Liver (tissue), 9 donors: Measurements from ENCODE around the gene ST7. TPM values are rescaled to one million over a fixed set of nuclear protein-coding genes. Genes with fewer than 3 reads are reported as not detected.

ENCODE experiments used
- DNase-seq: peaks from one replicate; pipeline ENCODE4 v3.0.0-alpha.2; 2017; ENCODE audit warnings: low spot score
- H3K27ac ChIP-seq, 2 donors: one replicate each; pipeline ENCODE4 v1.7.0; 2013; ENCODE audit warnings: inconsistent platforms in 2 of 2, low read length in 2 of 2, control low read depth in 1 of 2, low read depth in 1 of 2, mild to moderate bottlenecking in 1 of 2
- H3K27me3 ChIP-seq, 4 donors: one replicate each; pipeline versions ENCODE4 v1.6.1 to v1.7.0; 2013; ENCODE audit warnings: low read length in 3 of 4, inconsistent platforms in 1 of 4, mild to moderate bottlenecking in 1 of 4, moderate library complexity in 1 of 4; ENCODE audit not compliant: control insufficient read depth in 4 of 4, insufficient read depth in 4 of 4
- H3K36me3 ChIP-seq, 4 donors: one replicate each; pipeline versions ENCODE4 v1.6.1 to v1.7.0; 2013; ENCODE audit warnings: low read length in 3 of 4, mild to moderate bottlenecking in 3 of 4, low read depth in 1 of 4, moderate library complexity in 1 of 4; ENCODE audit not compliant: control insufficient read depth in 4 of 4, insufficient read depth in 3 of 4
- H3K4me1 ChIP-seq, 4 donors: one replicate each; pipeline versions ENCODE4 v1.6.1 to v1.7.0; 2013; ENCODE audit warnings: low read length in 3 of 4, mild to moderate bottlenecking in 3 of 4, moderate library complexity in 1 of 4; ENCODE audit not compliant: control insufficient read depth in 4 of 4, insufficient read depth in 4 of 4
- H3K4me3 ChIP-seq, 3 donors: one replicate each; pipeline versions ENCODE4 v1.6.1 to v1.7.0; 2013; ENCODE audit warnings: low read length in 3 of 3, control low read depth in 1 of 3, low read depth in 1 of 3, mild to moderate bottlenecking in 1 of 3
- H3K9ac ChIP-seq, 2 donors: one replicate each; pipeline ENCODE4 v1.7.0; 2013; ENCODE audit warnings: low read length in 2 of 2, mild to moderate bottlenecking in 2 of 2, moderate library complexity in 2 of 2, control low read depth in 1 of 2, low read depth in 1 of 2
- H3K9me3 ChIP-seq, 4 donors: one replicate each; pipeline versions ENCODE4 v1.6.1 to v1.7.0; 2013; ENCODE audit warnings: low read length in 3 of 4; ENCODE audit not compliant: control insufficient read depth in 4 of 4
- ATF3 ChIP-seq: IDR thresholded peaks from 2 replicates; pipeline ENCODE4 v1.6.1; 2016; ENCODE audit warnings: antibody characterized with exemption
- CTCF ChIP-seq: fragments of 150-350 bp; IDR thresholded peaks from 2 replicates; pipeline ENCODE4 v1.5.1; 2017; ENCODE audit warnings: improper control_type of control experiment, low read depth, low read length; ENCODE audit not compliant: missing input control
- EGR1 ChIP-seq, 2 donors: IDR thresholded peaks; 2 replicates each; pipeline ENCODE4 v1.6.1; 2016 to 2018; ENCODE audit warnings: antibody characterized with exemption in 2 of 2, low read depth in 2 of 2
- FOXA1 ChIP-seq: IDR thresholded peaks from 2 replicates; pipeline ENCODE4 v1.6.1; 2016; ENCODE audit warnings: antibody characterized with exemption
- FOXA2 ChIP-seq: IDR thresholded peaks from 2 replicates; pipeline ENCODE4 v1.6.1; 2016; ENCODE audit warnings: antibody characterized with exemption
- GABPA ChIP-seq, 2 donors: IDR thresholded peaks in 1 of 2; conservative IDR thresholded peaks in 1 of 2; 2 replicates each; pipeline ENCODE4 v1.6.1; 2016; ENCODE audit warnings: antibody characterized with exemption in 2 of 2, mild to moderate bottlenecking in 1 of 2, moderate library complexity in 1 of 2
- HNF4A ChIP-seq, 2 donors: conservative IDR thresholded peaks; 2 replicates each; pipeline ENCODE4 v1.6.1; 2016; ENCODE audit warnings: antibody characterized with exemption in 2 of 2, mild to moderate bottlenecking in 2 of 2
- HNF4G ChIP-seq: IDR thresholded peaks from 2 replicates; pipeline ENCODE4 v1.6.1; 2016; ENCODE audit warnings: antibody characterized with exemption
- JUND ChIP-seq, 2 donors: IDR thresholded peaks; 2 replicates each; pipeline ENCODE4 v1.6.1; 2016; ENCODE audit warnings: antibody characterized with exemption in 2 of 2
- MAX ChIP-seq: IDR thresholded peaks from 2 replicates; pipeline ENCODE4 v1.6.1; 2016; ENCODE audit warnings: antibody characterized with exemption
- NR2F2 ChIP-seq: IDR thresholded peaks from 2 replicates; pipeline ENCODE4 v1.6.1; 2016; ENCODE audit warnings: antibody characterized with exemption
- RAD21 ChIP-seq, 2 donors: IDR thresholded peaks; 2 replicates each; pipeline ENCODE4 v1.6.1; 2016; ENCODE audit warnings: antibody characterized with exemption in 2 of 2, mild to moderate bottlenecking in 2 of 2
- REST ChIP-seq: IDR thresholded peaks from 2 replicates; pipeline ENCODE4 v1.6.1; 2016; ENCODE audit warnings: antibody characterized with exemption, mild to moderate bottlenecking
- RXRA ChIP-seq, 2 donors: IDR thresholded peaks; 2 replicates each; pipeline ENCODE4 v1.6.1; 2017 to 2018; ENCODE audit warnings: antibody characterized with exemption in 2 of 2, mild to moderate bottlenecking in 1 of 2
- SP1 ChIP-seq: IDR thresholded peaks from 2 replicates; pipeline ENCODE4 v1.6.1; 2018; ENCODE audit warnings: antibody characterized with exemption, mild to moderate bottlenecking
- TAF1 ChIP-seq: conservative IDR thresholded peaks from 2 replicates; pipeline ENCODE4 v1.6.1; 2016; ENCODE audit warnings: antibody characterized with exemption, mild to moderate bottlenecking
- YY1 ChIP-seq: IDR thresholded peaks from 2 replicates; pipeline ENCODE4 v1.6.1; 2016; ENCODE audit warnings: antibody characterized with exemption, mild to moderate bottlenecking
- ZBTB33 ChIP-seq: IDR thresholded peaks from 2 replicates; pipeline ENCODE4 v1.6.1; 2016; ENCODE audit warnings: antibody characterized with exemption
- WGBS: extraction: QIAGEN DNeasy Blood & Tissue Kit; methylation state at CpG from one replicate; pipeline ENCODE4 v1.1.7; 2013; 5-methylcytosine and 5-hydroxymethylcytosine counted together
- polyA plus RNA-seq, 2 donors: library from polyadenylated mRNA; stranded (reverse) in 1 of 2; unstranded in 1 of 2; fragments of 200-250 nt in 1 of 2; fragments of >200 nt in 1 of 2; fragmentation: Nextera tagmentation in 1 of 2; extraction: Ambion mirVana in 1 of 2; gene quantifications; one replicate each; pipeline versions ENCODE4 v1.2.1 to v1.2.3, GENCODE V29; 2013 to 2015
- total RNA-seq, 2 donors: library from RNA; depleted of rRNA; stranded (reverse); fragments of >200 nt; gene quantifications; one replicate each; pipeline ENCODE4 v1.2.3, GENCODE V29; 2014
- donor health status: healthy.
- donor health status: healthy.
- donor health status: healthy.
- donor health status: healthy.
- donor health status: healthy.

Gene ST7
- total and polyA plus RNA-seq, 4 donors, result 13.5 to 30.7 (median 22.6) TPM

- Histone ChIP-seq H3K36me3 (no peaks in the 10 kb centered on the region), H3K4me1 (peaks cover 0 to 16% (median 6%) of the 10 kb centered on the region in 4 donors), H3K9ac (no peak overlapping the region), H3K27me3 (no peaks in the 10 kb centered on the region), H3K9me3 (no peaks in the 10 kb centered on the region), H3K27ac (no peak overlapping the region), H3K4me3 (no peak overlapping the region)
- no peak for DNase-seq
- TF ChIP-seq CTCF, result no peak
- no peak for TF ChIP-seq RXRA (IDR thresholded peaks at IDR 0.05)
- TF ChIP-seq JUND (IDR thresholded peaks at IDR 0.05), result no peak
- no peak for TF ChIP-seq HNF4G
- TF ChIP-seq ATF3, result no peak
- TF ChIP-seq NR2F2, result no peak
- TF ChIP-seq TAF1, result no peak
- no peak for TF ChIP-seq HNF4A (conservative IDR thresholded peaks at IDR 0.05)
- TF ChIP-seq YY1, result no peak
- TF ChIP-seq EGR1 (IDR thresholded peaks at IDR 0.05; ENCODE audit: low read depth in 2 of 2), result no peak
- no peak for TF ChIP-seq REST
- TF ChIP-seq GABPA (IDR thresholded peaks at IDR 0.05 in 1 of 2, conservative IDR thresholded peaks at IDR 0.05 in 1 of 2), result no peak
- TF ChIP-seq RAD21 (IDR thresholded peaks at IDR 0.05), result no peak
- TF ChIP-seq MAX, result no peak
- no peak for TF ChIP-seq SP1
- no peak for TF ChIP-seq FOXA2
- TF ChIP-seq FOXA1, result no peak
- TF ChIP-seq ZBTB33, result no peak
- WGBS, result 100% methylated on average over 1 of the region's 1 CpG
These were observed 202.4 kb downstream of the ST7 start for GRCh38 chr7:117155694-117156093.
